ENCODE data around the gene SAXO1.

- TF ChIP-seq CTCF (IDR thresholded peaks at IDR 0.05; ENCODE audit: low read depth, low read length, poor library complexity, severe bottlenecking) (no peak), EZH2phosphoT487 (IDR thresholded peaks at IDR 0.05; ENCODE audit: borderline replicate concordance, low read length) (no peak)
These were observed 122.1 kb downstream of the SAXO1 start for GRCh38 chr9:18910916-18911315.
